Left colon (tissue), 2 donors: ENCODE data around the gene PPP1R3D. TPM values are rescaled to one million over a fixed set of nuclear protein-coding genes. Genes with fewer than 3 reads are reported as not detected.

ENCODE experiments used
- ATAC-seq: fragments of 200-7000 bp; cut with Tn5 transposase; one replicate; pipeline ENCODE4 v1.9.1; 2020; ENCODE audit warnings: mild to moderate bottlenecking, moderate library complexity
- DNase-seq, 2 donors: peaks; one replicate each; pipeline ENCODE4 v3.0.0-alpha.2; 2020
- intact Hi-C, 2 donors: fragments of 100-400 bp; cut with DNase I in 1 of 2; cut with micrococcal nuclease in 1 of 2; formaldehyde crosslinking; loops; one replicate each; pipeline versions ENCODE4 v1.11.2 to v1.14.0; 2022; cut with DNase I, micrococcal nuclease
- total RNA-seq, 2 donors: library from RNA; stranded (reverse); fragmentation: NEBNext Ultra II Directional; extraction: Animal tissue kit (Norgen Biotek cat#: 25700); gene quantifications; one replicate each; pipeline ENCODE4 v1.2.1, GENCODE V29; 2021
- donor health status: DM: no; HTN: no; CAD: no.
- donor health status: DM: yes; HTN: yes; CAD: no.

The PPP1R3D gene
- total RNA-seq, 2 donors from 2014 or later = 7.3 to 8.7 TPM

GRCh38 chr20:59954718-59955117 is 14.6 kb upstream of the PPP1R3D start:
- intact Hi-C loops = no loop called here
- ATAC-seq = no peak
- DNase-seq = no peak

- intact Hi-C loops = no loop called here
- ATAC-seq (no peak), DNase-seq (no peak)
Measured at GRCh38 chr20:59949911-59950310, 9.8 kb upstream of the PPP1R3D start.

GRCh38 chr20:59948828-59949720 is 9.0 kb upstream of the PPP1R3D start:
- DNase-seq (no peak), ATAC-seq (peak; percentile 53)
- intact Hi-C loops = no loop called here

GRCh38 chr20:59948212-59948611 is 8.1 kb upstream of the PPP1R3D start:
- ATAC-seq = no peak
- intact Hi-C loops = no loop called here

GRCh38 chr20:59947376-59947775 is 7.3 kb upstream of the PPP1R3D start:
- DNase-seq (no peak), ATAC-seq (no peak)
- intact Hi-C loops = no loop called here

More at GRCh38 chr20:59948212-59948611, 8.1 kb upstream of the PPP1R3D start:
- DNase-seq = no peak

- no peak for ATAC-seq
- no peak for DNase-seq
- intact Hi-C loops = no loop called here
Measured at GRCh38 chr20:59945731-59946130, 5.6 kb upstream of the PPP1R3D start.

- ATAC-seq (no peak), DNase-seq (no peak)
- intact Hi-C loops = no loop called here
Measured at GRCh38 chr20:59945175-59945574, 5.1 kb upstream of the PPP1R3D start.

GRCh38 chr20:59944726-59945125 is 4.6 kb upstream of the PPP1R3D start:
- no peak for ATAC-seq
- DNase-seq = no peak
- intact Hi-C loops = no loop called here

GRCh38 chr20:59942245-59942644 is 2.1 kb upstream of the PPP1R3D start:
- ATAC-seq = no peak
- no peak for DNase-seq
- intact Hi-C loops = no loop called here

GRCh38 chr20:59940956-59941294 is 820 bp upstream of the PPP1R3D start:
- no peak for DNase-seq
- intact Hi-C loops = no loop called here
- no peak for ATAC-seq

- DNase-seq = peak; percentile 37 to 66
- intact Hi-C loops = no loop called here
- no peak for ATAC-seq
Measured at GRCh38 chr20:59939879-59940128, 301 bp downstream of the PPP1R3D start.

GRCh38 chr20:59939052-59939878 is 840 bp downstream of the PPP1R3D start:
- DNase-seq (peak; percentile 43 to 47), ATAC-seq (peak; percentile 46)
- intact Hi-C loops = no loop called here

- no peak for ATAC-seq
- DNase-seq = no peak
- intact Hi-C loops = no loop called here
Measured at GRCh38 chr20:59938696-59939051, 1.4 kb downstream of the PPP1R3D start.

- ATAC-seq = no peak
- DNase-seq = no peak
- intact Hi-C loops = no loop called here
Measured at GRCh38 chr20:59938221-59938620, 1.9 kb downstream of the PPP1R3D start.

- ATAC-seq = no peak
- intact Hi-C loops = no loop called here
- DNase-seq = no peak
Measured at GRCh38 chr20:59937150-59937549, 3.0 kb downstream of the PPP1R3D start.

- DNase-seq (no peak), ATAC-seq (no peak)
- intact Hi-C loops = no loop called here
Measured at GRCh38 chr20:59936409-59936808, 3.7 kb downstream of the PPP1R3D start.

- ATAC-seq (no peak), DNase-seq (no peak)
- intact Hi-C loops = no loop called here
Measured at GRCh38 chr20:59935457-59936185, 4.5 kb downstream of the PPP1R3D start.

- intact Hi-C loops = no loop called here
- DNase-seq (peak; percentile 54 to 83), ATAC-seq (peak; percentile 92)
Measured at GRCh38 chr20:59933849-59934585, 6.1 kb downstream of the PPP1R3D start.

GRCh38 chr20:59933296-59933848 is 6.7 kb downstream of the PPP1R3D start, which contains the start of gene SYCP2:
TSS of gene SYCP2 (minus strand) at chr20:59933637. CDS start at chr20:59922413, 11,224 bp downstream.
- peak; percentile 38 to 54 for DNase-seq
- intact Hi-C loops = no loop called here
- ATAC-seq = peak; percentile 70
